GM12892 (cell line): ENCODE data around the gene TTC23L.
A peak's percentile ranks its signal among the peaks of the same experiment; 100 is the strongest.

ENCODE experiments used
- DNase-seq: peaks from one replicate; pipeline ENCODE4 v3.0.0; 2011; ENCODE audit not compliant: insufficient read length
- FAIRE-seq: peaks from 2 replicates; lab custom pipeline; 2011; peaks lifted over from hg19 to GRCh38; lab: Jason Lieb, UNC
- POLR2A ChIP-seq: IDR thresholded peaks from 2 replicates; pipeline ENCODE4 v1.6.1; 2011; ENCODE audit warnings: low read depth, low read length, control low read depth
- POLR2AphosphoS5 ChIP-seq: IDR thresholded peaks from 2 replicates; pipeline ENCODE4 v1.6.1; 2011; ENCODE audit warnings: low read depth, low read length, control low read depth
- TAF1 ChIP-seq: IDR thresholded peaks from 2 replicates; pipeline ENCODE4 v1.6.1; 2011; ENCODE audit warnings: low read depth, mild to moderate bottlenecking, control low read depth, low read length, borderline replicate concordance

The TTC23L gene

DNA sequence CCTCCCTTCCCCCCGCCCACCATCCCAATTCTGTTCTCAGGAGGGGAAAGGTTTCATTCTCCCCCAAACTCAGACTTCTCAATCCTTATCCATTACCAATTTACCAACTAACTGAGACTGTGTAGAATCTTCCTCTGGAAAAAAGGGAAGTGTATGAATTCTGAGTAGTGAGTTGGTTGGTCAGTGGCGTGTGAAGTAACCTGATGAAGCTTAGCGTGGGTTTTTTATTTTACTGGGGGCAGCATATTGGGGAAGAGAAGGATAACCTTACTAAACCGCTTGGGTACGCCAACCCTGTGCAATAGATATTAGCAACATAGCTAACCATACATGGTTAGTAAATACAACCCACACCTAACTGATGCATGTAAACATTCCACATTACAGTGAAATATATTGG lies 89.3 kb downstream of the TTC23L start:
- DNase-seq (no peak), FAIRE-seq (no peak)
- TF ChIP-seq POLR2A: no peak
- no peak for TF ChIP-seq TAF1
- no peak for TF ChIP-seq POLR2AphosphoS5

DNA sequence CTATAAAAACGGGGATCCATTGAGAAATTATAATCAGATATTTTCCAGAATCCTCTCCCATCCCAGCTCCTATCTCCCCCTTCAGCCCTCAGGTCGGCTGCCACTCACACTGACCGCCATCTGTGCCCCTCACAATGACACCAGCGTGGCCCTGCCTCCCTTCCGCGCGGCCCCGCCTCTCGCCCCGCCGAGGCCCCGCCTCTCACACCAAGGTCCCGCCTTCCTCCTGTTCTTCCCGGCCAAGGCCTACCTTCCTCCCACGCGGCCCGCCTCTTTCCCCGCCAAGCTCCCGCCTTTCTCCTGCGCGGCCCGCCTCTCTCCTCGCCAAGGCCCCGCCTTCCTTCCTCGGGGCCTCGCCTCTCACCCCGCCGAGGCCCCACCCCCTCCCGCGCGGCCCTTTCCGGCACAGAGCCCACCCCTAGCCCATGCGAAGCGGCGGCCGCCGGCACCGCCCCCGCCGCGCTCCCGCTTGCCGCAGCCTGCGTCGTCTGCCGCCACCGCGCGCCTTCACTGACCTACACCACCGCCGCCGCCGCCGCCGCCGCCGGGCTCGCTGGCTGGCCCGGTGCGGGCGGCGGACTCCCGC lies 90.3 kb downstream of the TTC23L start, which contains the start of gene DNAJC21:
DNAJC21 (plus strand) TSS at position 426 of the 586 bp plus-strand sequence. CDS start 261 bp downstream, outside the sequence.
- DNase-seq (peak; percentile 91), FAIRE-seq (peak; percentile 95)
- TF ChIP-seq POLR2AphosphoS5: 0 out of 2 replicates have a peak, but pooled peaks have one; percentile 28
- no peak; the same call in 1 of the 2 replicates for TF ChIP-seq POLR2A

DNA sequence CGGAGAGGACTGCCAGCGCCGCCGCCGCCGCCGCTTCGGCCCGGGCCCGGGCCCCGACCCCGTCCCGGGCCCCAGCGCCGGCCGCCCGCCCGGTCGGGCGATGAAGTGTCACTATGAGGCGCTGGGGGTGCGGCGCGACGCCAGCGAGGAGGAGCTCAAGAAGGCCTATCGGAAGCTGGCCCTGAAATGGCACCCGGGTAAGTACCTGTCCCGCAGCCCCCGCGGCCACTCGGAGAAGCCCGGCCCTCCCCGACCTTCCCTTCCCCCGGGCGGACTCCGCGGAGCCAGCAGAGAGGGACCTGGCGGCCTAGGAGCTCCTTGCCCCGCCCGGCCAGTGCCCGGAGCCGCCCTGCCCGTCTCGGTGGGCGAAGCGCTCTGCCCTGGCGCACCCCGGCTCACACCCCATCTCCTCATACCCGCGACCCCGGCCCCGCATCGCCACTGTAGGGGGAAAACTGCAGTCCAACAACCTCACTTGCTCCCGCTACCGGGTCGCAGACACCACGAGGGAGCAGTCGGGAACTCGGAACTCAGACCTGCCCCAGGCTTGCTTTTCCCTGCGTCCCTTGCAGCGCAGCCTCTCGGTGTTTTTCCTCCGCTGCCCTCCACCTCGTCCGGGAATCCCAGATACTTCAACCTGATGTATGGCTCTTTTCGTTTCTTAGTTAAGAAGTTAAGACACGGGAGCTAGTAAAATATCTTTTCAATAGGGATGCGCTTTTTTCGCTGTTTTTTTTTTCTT lies 90.9 kb downstream of the TTC23L start:
- DNase-seq (peak; percentile 75), FAIRE-seq (peak; percentile 57)
- 0 out of 2 replicates have a peak, but pooled peaks have one; percentile 27 for TF ChIP-seq POLR2AphosphoS5
- peak; percentile 44; the same call in 1 of the 2 replicates for TF ChIP-seq TAF1
- peak; percentile 71; the same call in 1 of the 2 replicates for TF ChIP-seq POLR2A

DNA sequence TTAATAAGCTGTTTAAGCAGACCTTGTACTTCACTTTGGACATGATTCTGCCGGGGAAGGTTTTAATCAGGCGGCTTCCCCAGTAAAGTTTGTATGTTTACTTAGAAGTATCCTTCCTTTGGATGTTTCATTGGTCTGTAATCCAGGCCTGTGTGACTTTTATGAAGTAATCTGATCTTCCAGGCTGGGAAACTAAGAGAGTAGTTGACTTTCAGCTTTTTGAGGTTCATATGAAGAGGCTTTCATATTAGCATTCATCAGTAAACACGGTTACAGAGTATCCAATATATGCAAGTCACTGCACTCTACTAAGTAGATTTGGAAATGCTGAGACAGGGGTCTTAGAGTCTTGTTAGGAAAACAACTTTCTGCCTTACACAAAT lies 91.5 kb downstream of the TTC23L start:
- FAIRE-seq: no peak

DNA sequence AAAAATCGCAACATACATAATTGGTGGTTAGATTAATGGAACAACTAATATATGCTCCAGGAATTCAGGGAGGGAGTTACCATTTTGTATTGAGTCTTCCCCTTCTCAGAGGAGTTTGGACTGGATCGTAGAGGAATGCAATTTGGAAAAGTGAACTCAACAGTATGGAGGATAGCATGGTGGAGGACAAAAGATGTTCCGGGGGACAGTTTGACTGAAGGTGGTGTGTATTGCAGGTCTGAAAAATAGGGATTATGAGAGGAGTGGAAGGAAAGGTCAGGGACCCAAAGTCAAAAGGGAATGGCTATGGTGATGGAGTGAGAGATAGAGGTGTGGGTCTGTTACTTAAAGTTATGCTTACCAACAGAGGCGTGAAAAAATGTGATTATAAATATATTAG lies 91.9 kb downstream of the TTC23L start:
- no peak for FAIRE-seq
- DNase-seq: no peak
- TF ChIP-seq TAF1 (no peak), POLR2A (no peak), POLR2AphosphoS5 (no peak)

More for the DNA sequence above, 91.5 kb downstream of the TTC23L start:
- no peak for DNase-seq
- TF ChIP-seq POLR2AphosphoS5: no peak
- TF ChIP-seq TAF1: no peak
- no peak for TF ChIP-seq POLR2A

DNA sequence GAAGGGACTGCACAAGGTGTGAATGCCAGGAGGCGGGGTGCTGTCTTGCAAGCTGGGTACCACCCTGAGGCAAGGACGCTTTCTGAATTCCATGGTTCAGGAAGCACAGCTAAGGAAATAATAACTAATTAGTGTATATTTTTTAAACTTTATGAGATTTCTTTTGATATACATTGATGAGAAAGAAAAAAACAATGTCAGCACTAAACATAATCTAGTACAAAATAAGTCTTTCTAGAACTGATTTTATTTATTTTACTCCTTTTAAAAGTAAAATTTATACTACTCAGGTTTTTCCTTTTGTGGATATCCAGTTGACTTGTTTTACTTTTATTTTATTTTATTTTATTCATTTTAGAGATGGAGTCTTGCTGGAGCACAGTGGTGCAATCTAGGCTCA lies 94.0 kb downstream of the TTC23L start:
- DNase-seq (no peak), FAIRE-seq (no peak)
- TF ChIP-seq POLR2A (no peak), POLR2AphosphoS5 (no peak), TAF1 (no peak)

DNA sequence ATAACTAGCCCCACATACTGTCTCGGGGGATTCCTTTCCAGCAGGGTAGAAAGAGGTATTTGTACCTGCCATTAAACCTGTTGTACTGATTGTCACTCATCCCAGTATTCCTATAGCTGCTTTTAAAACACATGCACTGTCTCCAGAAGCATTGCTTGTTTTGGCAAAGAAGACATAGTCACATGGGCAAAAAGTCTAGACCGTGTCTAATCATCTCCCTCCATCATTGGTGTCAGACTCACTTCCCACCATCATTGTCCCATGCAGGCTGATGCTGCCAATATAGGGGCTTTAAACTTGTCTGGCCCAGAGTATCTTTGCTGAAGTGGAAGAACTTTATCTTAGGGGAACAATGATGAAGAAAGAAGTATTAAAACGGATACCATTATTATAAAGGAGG lies 103.0 kb downstream of the TTC23L start:
- DNase-seq: no peak
- no peak for TF ChIP-seq POLR2AphosphoS5
- no peak for TF ChIP-seq TAF1
- no peak for TF ChIP-seq POLR2A
- no peak for FAIRE-seq

DNA sequence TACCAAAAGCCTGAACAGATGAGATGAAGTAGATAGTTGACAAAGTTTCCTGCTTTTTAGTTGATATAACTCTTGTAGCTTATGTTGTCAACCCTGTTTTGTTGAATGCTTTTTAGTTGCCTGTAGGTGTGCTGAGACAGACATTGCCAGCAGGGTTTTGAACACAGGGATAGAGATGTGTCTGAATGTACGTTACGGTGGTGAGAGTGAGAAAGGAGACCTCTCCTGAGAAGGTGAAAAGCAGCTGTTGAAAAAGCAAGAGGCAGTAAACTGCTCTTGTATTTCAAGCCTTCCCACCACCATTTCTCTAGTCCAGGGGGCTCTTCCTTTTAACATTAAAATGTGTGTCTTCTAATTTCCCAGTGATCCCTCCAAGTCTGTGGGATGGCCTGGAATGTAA lies 105.1 kb downstream of the TTC23L start:
- TF ChIP-seq TAF1: no peak
- TF ChIP-seq POLR2A: no peak
- TF ChIP-seq POLR2AphosphoS5: no peak
- no peak for DNase-seq
- no peak for FAIRE-seq

DNA sequence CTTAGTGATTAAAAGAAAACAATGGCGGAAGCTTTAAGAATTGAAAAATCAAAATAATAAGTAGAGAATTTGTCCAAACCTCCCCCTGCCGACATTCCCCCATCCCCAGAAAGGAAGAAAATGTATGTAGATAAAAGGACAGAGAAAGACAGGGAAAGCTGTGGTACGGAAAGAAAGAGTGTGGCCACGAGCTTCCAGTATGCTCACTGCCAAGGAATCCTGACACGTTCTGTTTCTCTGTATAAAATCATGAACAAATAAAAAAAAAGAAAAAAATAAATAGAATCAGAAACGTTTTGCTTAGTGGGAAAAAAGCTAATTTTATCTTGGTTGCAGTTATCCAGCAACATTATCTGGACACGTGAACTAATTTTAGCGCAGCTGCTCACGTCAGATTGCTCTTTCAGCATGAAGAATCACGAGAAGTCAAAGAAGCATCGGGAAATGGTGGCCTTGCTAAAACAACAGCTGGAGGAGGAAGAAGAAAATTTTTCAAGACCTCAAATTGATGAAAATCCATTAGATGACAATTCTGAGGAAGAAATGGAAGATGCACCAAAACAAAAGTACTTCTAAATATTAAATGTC lies 105.6 kb downstream of the TTC23L start:
- no peak for FAIRE-seq
- no peak for DNase-seq
- no peak for TF ChIP-seq POLR2AphosphoS5
- no peak for TF ChIP-seq POLR2A
- no peak for TF ChIP-seq TAF1
